Measurements from ENCODE around the gene PPP1R26.
"Not testable (repeated sequence)": the region's sequence is repeated elsewhere in the genome, so short reads cannot be mapped to it uniquely, and the experiment has no call there.

The PPP1R26 gene

DNA sequence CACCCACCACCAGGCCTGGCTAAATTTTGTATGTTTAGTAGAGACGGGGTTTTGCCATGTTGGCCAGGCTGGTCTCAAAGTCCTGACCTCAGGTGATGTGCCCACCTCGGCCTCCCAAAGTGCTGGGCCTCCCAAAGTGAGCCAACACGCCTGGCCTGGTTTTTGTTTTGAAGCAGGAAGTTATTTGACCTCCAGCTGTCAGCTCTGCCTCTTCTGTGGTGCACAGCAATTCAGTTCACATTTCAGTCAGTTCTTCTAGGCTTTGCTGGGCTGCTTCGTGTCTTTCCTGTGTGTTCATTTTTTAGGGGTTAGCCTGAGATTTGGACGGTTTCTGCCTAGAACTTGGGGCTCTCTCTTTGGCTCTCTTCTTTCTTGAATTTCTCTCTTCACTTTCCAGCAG lies 50.6 kb downstream of the PPP1R26 start:
- H3K36me3 ChIP-seq, result no peaks in the 10 kb centered on the region
- H3K27ac ChIP-seq, result no peak overlapping the region
- H3K27me3 ChIP-seq (ENCODE audit: insufficient read depth, low read depth, severe bottlenecking), result no peaks in the 10 kb centered on the region
- DNase-seq, result no peak
- no peak overlapping the region for H3K4me3 ChIP-seq (ENCODE audit: low read depth, low read length)
- no peaks in the 10 kb centered on the region for H3K9me3 ChIP-seq (ENCODE audit: severe bottlenecking)
- TF ChIP-seq CTCF (IDR thresholded peaks at IDR 0.05; ENCODE audit: low read depth, low read length), result no peak

DNA sequence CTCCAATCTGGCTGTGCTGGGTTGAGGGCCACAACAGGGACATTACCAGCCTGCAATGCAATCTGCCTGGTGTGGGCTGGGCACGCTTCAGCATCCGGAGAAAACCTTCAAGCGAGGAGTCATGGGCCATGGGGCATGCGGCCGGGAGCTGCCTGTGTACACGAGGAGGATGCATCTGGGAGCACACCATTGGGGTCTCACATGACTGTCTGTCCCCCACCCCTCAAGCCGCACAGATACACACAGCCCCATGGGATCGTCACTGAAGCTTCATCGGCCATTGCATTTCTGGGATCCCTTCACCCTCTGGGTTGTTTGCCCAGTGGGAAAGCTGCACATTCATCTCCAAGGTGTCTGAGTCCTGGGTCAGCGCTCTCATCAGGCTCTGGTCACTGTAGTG lies 51.5 kb downstream of the PPP1R26 start:
- Histone ChIP-seq H3K36me3 (no peaks in the 10 kb centered on the region), H3K27ac (no peak overlapping the region)

GRCh38 chr9:135533113-135533512 lies 53.5 kb downstream of the PPP1R26 start:
- H3K27ac ChIP-seq, result no peak overlapping the region
- TF ChIP-seq CTCF (IDR thresholded peaks at IDR 0.05; ENCODE audit: low read depth, low read length), result no peak
- no peak for DNase-seq
- H3K9me3 ChIP-seq (ENCODE audit: severe bottlenecking), result no peaks in the 10 kb centered on the region
- H3K27me3 ChIP-seq (ENCODE audit: insufficient read depth, low read depth, severe bottlenecking), result no peaks in the 10 kb centered on the region
- no peak overlapping the region for H3K4me3 ChIP-seq (ENCODE audit: low read depth, low read length)
- H3K36me3 ChIP-seq, result no peaks in the 10 kb centered on the region

More for the DNA sequence above, 51.5 kb downstream of the PPP1R26 start:
- Histone ChIP-seq H3K9me3 (ENCODE audit: severe bottlenecking) (no peaks in the 10 kb centered on the region), H3K27me3 (ENCODE audit: insufficient read depth, low read depth, severe bottlenecking) (no peaks in the 10 kb centered on the region), H3K4me3 (ENCODE audit: low read depth, low read length) (no peak overlapping the region)
- no peak for TF ChIP-seq CTCF (IDR thresholded peaks at IDR 0.05; ENCODE audit: low read depth, low read length)
- DNase-seq, result no peak

DNA sequence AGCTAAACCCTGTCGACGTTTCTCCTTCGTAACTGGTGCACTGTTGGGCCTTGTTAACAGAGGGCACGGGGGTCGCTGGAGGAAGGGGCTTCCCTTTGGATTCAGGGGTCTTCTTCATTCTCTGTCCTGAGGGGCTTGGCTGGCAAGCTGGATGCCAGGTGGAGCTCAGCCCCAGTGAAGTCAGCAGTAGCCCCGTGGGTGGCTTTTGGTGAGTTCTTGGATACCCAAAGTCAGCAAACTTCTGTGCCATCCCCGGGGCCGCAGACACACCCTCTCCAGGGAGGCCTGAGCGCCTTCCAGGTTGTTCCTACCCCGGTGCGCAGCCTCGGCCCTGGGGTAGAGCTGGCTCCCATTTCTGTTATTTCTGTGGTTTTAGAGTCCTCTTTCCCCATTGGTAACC lies 54.1 kb downstream of the PPP1R26 start:
- Histone ChIP-seq H3K36me3 (no peaks in the 10 kb centered on the region), H3K9me3 (ENCODE audit: severe bottlenecking) (no peaks in the 10 kb centered on the region), H3K4me3 (ENCODE audit: low read depth, low read length) (no peak overlapping the region), H3K27me3 (ENCODE audit: insufficient read depth, low read depth, severe bottlenecking) (no peaks in the 10 kb centered on the region), H3K27ac (no peak overlapping the region)
- no peak for TF ChIP-seq CTCF (IDR thresholded peaks at IDR 0.05; ENCODE audit: low read depth, low read length)
- DNase-seq, result no peak

DNA sequence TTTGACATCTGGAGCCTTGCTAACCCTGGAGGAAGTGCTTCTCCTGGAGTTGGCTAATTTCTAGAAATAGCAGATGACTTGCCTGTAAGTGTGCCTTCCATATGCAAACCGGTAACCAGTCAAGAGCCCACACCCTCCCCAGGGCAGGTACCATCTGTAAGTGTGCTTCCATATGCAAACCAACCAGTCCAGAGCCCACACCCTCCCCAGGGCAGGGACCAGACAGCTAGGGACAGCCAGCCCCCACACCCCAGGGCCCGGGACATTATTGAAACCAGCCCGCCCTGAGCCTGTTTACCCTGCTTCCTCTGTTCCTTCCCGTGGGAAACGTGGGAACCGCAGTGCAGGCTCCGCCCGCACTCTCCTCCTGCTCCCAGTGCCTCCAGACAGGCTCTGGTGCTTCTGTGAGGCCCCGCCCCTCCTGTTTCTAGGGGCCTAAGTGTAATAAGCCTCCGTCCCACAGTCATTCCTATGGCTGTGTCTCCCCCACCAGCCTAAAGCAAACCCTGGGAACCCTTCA lies 54.7 kb downstream of the PPP1R26 start:
- not testable (repeated sequence) for DNase-seq; H3K36me3 ChIP-seq; H3K4me3 ChIP-seq (ENCODE audit: low read depth, low read length); H3K27ac ChIP-seq; H3K9me3 ChIP-seq (ENCODE audit: severe bottlenecking); H3K27me3 ChIP-seq (ENCODE audit: insufficient read depth, low read depth, severe bottlenecking)

- not testable (repeated sequence) for DNase-seq; H3K36me3 ChIP-seq; H3K27ac ChIP-seq; H3K27me3 ChIP-seq (ENCODE audit: insufficient read depth, low read depth, severe bottlenecking); H3K9me3 ChIP-seq (ENCODE audit: severe bottlenecking); H3K4me3 ChIP-seq (ENCODE audit: low read depth, low read length)
Measured at GRCh38 chr9:135534826-135535225, 55.2 kb downstream of the PPP1R26 start.

DNA sequence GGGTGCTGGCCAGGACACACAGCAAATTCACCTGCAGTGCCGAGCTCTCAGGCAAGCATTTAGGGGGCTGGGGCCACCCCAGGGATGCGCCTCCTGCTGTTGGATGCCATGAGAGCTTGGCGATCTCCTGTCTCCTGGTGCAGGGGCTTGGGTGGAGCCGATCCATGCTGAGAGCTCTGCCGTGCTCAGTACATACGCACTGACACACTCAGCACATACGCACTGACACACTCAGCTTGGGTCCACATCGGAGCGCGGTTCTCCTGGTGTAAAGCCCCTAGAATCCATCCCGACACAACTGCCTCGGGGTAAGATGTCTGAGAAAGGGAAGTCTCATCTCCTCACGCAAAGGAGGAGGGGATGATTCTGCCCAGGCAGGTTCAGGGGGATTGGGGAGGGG lies 56.0 kb downstream of the PPP1R26 start:
- not testable (repeated sequence) for H3K27ac ChIP-seq; H3K9me3 ChIP-seq (ENCODE audit: severe bottlenecking); H3K27me3 ChIP-seq (ENCODE audit: insufficient read depth, low read depth, severe bottlenecking); H3K4me3 ChIP-seq (ENCODE audit: low read depth, low read length); DNase-seq; H3K36me3 ChIP-seq
